Heart left ventricle (tissue), 13 donors: ENCODE measurements around the gene ENDOD1.

Source experiments
- POLR2A ChIP-seq, 2 donors: fragments of 450-650 bp; IDR thresholded peaks; one replicate each; pipeline ENCODE4 v1.6.1; 2017; ENCODE audit warnings: antibody characterized with exemption in 2 of 2, mild to moderate bottlenecking in 2 of 2, moderate library complexity in 2 of 2
- TF ChIP-seq, protein P1 (sequence below), 12 donors: fragments of 200-600 bp; sonication (generic) in 4 of 12; IDR thresholded peaks; one replicate each; pipeline versions ENCODE4 v1.5.0 to v1.8.0; 2018 to 2022; ENCODE audit warnings: antibody characterized with exemption in 12 of 12, mild to moderate bottlenecking in 5 of 12
- donor health status: ischemic (EF 13 %, LVEDD 7.1; RV severe dilation, severe dysfunction).
- donor health status: DM: no; HTN: yes; CAD: no.
- donor health status: DM: no; HTN: no; CAD: no.
- donor health status: ischemic (EF 25% LVEDD 6.9; RV normal size, moderate dysfunction).
- donor health status: ischemic (EF 25% LVEDD 5.7; RV mildly dilated, moderate dysfunction).
- donor health status: ischemic (EF 35%, LVEDD 5.7; RV mildly dilated, moderate dysfunction).
- donor health status: nonischemic (EF 11% LVEDD 7.7; RV severe dilation, severe dysfunction).
- donor health status: DM: yes; HTN: yes; CAD: no.
- donor health status: PGD.
- donor health status: ischemic (EF 29% LVEDD 5.4; RV normal size, mild dysfunction).
- donor health status: nonischemic (EF 23%, LVEDD 6.1; RV moderate dilation, normal function).

- TF ChIP-seq, protein P1, sequence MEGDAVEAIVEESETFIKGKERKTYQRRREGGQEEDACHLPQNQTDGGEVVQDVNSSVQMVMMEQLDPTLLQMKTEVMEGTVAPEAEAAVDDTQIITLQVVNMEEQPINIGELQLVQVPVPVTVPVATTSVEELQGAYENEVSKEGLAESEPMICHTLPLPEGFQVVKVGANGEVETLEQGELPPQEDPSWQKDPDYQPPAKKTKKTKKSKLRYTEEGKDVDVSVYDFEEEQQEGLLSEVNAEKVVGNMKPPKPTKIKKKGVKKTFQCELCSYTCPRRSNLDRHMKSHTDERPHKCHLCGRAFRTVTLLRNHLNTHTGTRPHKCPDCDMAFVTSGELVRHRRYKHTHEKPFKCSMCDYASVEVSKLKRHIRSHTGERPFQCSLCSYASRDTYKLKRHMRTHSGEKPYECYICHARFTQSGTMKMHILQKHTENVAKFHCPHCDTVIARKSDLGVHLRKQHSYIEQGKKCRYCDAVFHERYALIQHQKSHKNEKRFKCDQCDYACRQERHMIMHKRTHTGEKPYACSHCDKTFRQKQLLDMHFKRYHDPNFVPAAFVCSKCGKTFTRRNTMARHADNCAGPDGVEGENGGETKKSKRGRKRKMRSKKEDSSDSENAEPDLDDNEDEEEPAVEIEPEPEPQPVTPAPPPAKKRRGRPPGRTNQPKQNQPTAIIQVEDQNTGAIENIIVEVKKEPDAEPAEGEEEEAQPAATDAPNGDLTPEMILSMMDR (IDR thresholded peaks at IDR 0.05), result no peak
- TF ChIP-seq POLR2A (IDR thresholded peaks at IDR 0.05), result no peak
These were observed 8.6 kb upstream of the ENDOD1 start for GRCh38 chr11:95081010-95081409.
